Neural cell (in vitro differentiated cells): Measurements from ENCODE around the gene PDGFB.

ENCODE experiments used
- CTCF ChIP-seq: fragments of 450-650 bp; IDR thresholded peaks from 2 replicates; pipeline ENCODE4 v1.5.1; 2014; ENCODE audit warnings: antibody characterized with exemption, mild to moderate bottlenecking, moderate library complexity; ENCODE audit not compliant: poor library complexity, severe bottlenecking
- EP300 ChIP-seq: fragments of 450-650 bp; conservative IDR thresholded peaks from 2 replicates; pipeline ENCODE4 v1.6.1; 2014; ENCODE audit warnings: antibody characterized with exemption, mild to moderate bottlenecking, moderate library complexity; ENCODE audit not compliant: poor library complexity, severe bottlenecking

GRCh38 chr22:39208013-39208680, 36.6 kb downstream of the PDGFB start:
- TF ChIP-seq EP300, result no peak
- no peak for TF ChIP-seq CTCF
